ENCODE measurements around the gene LYZ. TPM values are rescaled to one million over a fixed set of nuclear protein-coding genes. Genes with fewer than 3 reads are reported as not detected.

The LYZ gene
- total and polyA plus RNA-seq, 2 donors (not counting 3 experiments of a cell fraction or from before 2014, with no cell fraction given), result not detected

GRCh38 chr12:69352904-69353303 lies 4.7 kb downstream of the LYZ start:
- Histone ChIP-seq H3K79me2 (ENCODE audit: control insufficient read depth, insufficient read depth, low read length) (no peaks in the 10 kb centered on the region), H3K9me1 (replicated peaks; ENCODE audit: control insufficient read depth, extremely low read depth, insufficient read depth, low read length) (no peaks in the 10 kb centered on the region), H3K9me3 (replicated peaks; ENCODE audit: control insufficient read depth, insufficient read depth, low read length) (no peaks in the 10 kb centered on the region), H3K27ac (ENCODE audit: insufficient read depth, low read depth, low read length) (no peak overlapping the region), H3K4me2 (ENCODE audit: insufficient read depth, low read length) (no peak overlapping the region), H3K9ac (replicated peaks; ENCODE audit: extremely low read depth, insufficient read depth, low read length) (no peak overlapping the region), H2AFZ (ENCODE audit: low read depth, low read length) (no peak overlapping the region), H3K4me3 (replicated peaks in 1 of 3; ENCODE audit: insufficient read depth in 1 of 3, low read depth in 1 of 3, low read length in 3 of 3) (no peak overlapping the region), H4K20me1 (replicated peaks; ENCODE audit: control insufficient read depth, extremely low read depth, insufficient read depth, low read length) (no peaks in the 10 kb centered on the region), H3K36me3 (ENCODE audit: control insufficient read depth in 2 of 2, extremely low read depth in 1 of 2, insufficient read depth in 2 of 2, low read length in 2 of 2) (no peaks in the 10 kb centered on the region), H3K4me1 (ENCODE audit: control insufficient read depth, extremely low read depth, insufficient read depth, low read length) (peaks cover 4% of the 10 kb centered on the region), H3K27me3 (ENCODE audit: control insufficient read depth in 2 of 2, insufficient read depth in 2 of 2, low read length in 2 of 2) (peaks cover 0 to 5% of the 10 kb centered on the region in 2 experiments)
- dilution Hi-C loops (cut with MboI; ENCODE audit: extremely low pct_ligation_motif_present, low sequenced_read_pairs), result no loop called here
- TF ChIP-seq EZH2 (IDR thresholded peaks at IDR 0.05; ENCODE audit: borderline replicate concordance, low read depth, low read length, severe bottlenecking) (no peak), POLR2AphosphoS5 (IDR thresholded peaks at IDR 0.05; ENCODE audit: insufficient read depth, low read depth, low read length) (no peak), MYC (IDR thresholded peaks at IDR 0.05; ENCODE audit: low read depth, low read length) (no peak), CTCF (IDR thresholded peaks at IDR 0.05; ENCODE audit: extremely low read depth in 1 of 2, insufficient read depth in 1 of 2, low read depth in 1 of 2, low read length in 2 of 2) (no peak), MAX (IDR thresholded peaks at IDR 0.05; ENCODE audit: insufficient read depth, insufficient read length) (no peak), FOS (IDR thresholded peaks at IDR 0.05; ENCODE audit: borderline replicate concordance, insufficient read depth, low read length) (no peak), POLR2A (IDR thresholded peaks at IDR 0.05; ENCODE audit: low read depth, low read length) (no peak)
- DNase-seq (ENCODE audit: low read depth, low spot score), result no peak
- FAIRE-seq, result no peak
- ChIA-PET CTCF (interaction anchor here (1.6 to 2.0 kb wide), 2 partner anchors 218 to 286 kb away, joined by 5 to 7 read pairs; no protein-coding TSS in a partner anchor), POLR2A (no interaction called here)
- intact Hi-C loops (cut with micrococcal nuclease), result no loop called here
- BruUV-seq (replicated peaks), result no TSS peak
